NCI-H345 treated with DMSO at 0.1 percent for 48 hours (cell line): ENCODE data around the gene MYLK.

ENCODE experiments used
- DNase-seq: peaks from one replicate; lab custom pipeline; 2025; ENCODE audit not compliant: unreplicated experiment; lab: John Stamatoyannopoulos, UW

The MYLK gene

GRCh38 chr3:123878807-123879206 is 5.3 kb downstream of the MYLK start:
- no peak for DNase-seq

GRCh38 chr3:123877965-123878364 is 6.2 kb downstream of the MYLK start:
- DNase-seq: no peak

- DNase-seq: no peak
Measured at GRCh38 chr3:123877466-123877865, 6.7 kb downstream of the MYLK start.

GRCh38 chr3:123876858-123877257 is 7.3 kb downstream of the MYLK start:
- no peak for DNase-seq

- DNase-seq: no peak
Measured at GRCh38 chr3:123872621-123873020, 11.5 kb downstream of the MYLK start.

GRCh38 chr3:123871946-123872345 is 12.2 kb downstream of the MYLK start:
- DNase-seq: peak; percentile 73

- no peak for DNase-seq
Measured at GRCh38 chr3:123870033-123870432, 14.1 kb downstream of the MYLK start.

- no peak for DNase-seq
Measured at GRCh38 chr3:123869165-123869564, 15.0 kb downstream of the MYLK start.

GRCh38 chr3:123864706-123865105 is 19.4 kb downstream of the MYLK start:
- no peak for DNase-seq

- DNase-seq: no peak
Measured at GRCh38 chr3:123862152-123862551, 22.0 kb downstream of the MYLK start.

GRCh38 chr3:123861081-123861836 is 22.9 kb downstream of the MYLK start:
- DNase-seq: peak; percentile 6

- no peak for DNase-seq
Measured at GRCh38 chr3:123859177-123859576, 25.0 kb downstream of the MYLK start.

- DNase-seq: no peak
Measured at GRCh38 chr3:123854905-123855304, 29.2 kb downstream of the MYLK start.

- no peak for DNase-seq
Measured at GRCh38 chr3:123853686-123854372, 30.3 kb downstream of the MYLK start.

- DNase-seq: no peak
Measured at GRCh38 chr3:123847209-123847608, 36.9 kb downstream of the MYLK start.

GRCh38 chr3:123843668-123844067 is 40.5 kb downstream of the MYLK start:
- no peak for DNase-seq

GRCh38 chr3:123842711-123843110 is 41.4 kb downstream of the MYLK start:
- no peak for DNase-seq

GRCh38 chr3:123841476-123842238 is 42.5 kb downstream of the MYLK start:
- no peak for DNase-seq

GRCh38 chr3:123840961-123841360 is 43.2 kb downstream of the MYLK start:
- DNase-seq: no peak

- no peak for DNase-seq
Measured at GRCh38 chr3:123837858-123838257, 46.3 kb downstream of the MYLK start.

- DNase-seq: no peak
Measured at GRCh38 chr3:123834631-123835030, 49.5 kb downstream of the MYLK start.

GRCh38 chr3:123833398-123833785 is 50.7 kb downstream of the MYLK start:
- no peak for DNase-seq
